VCaP (cell line): Measurements from ENCODE around the gene CNGA2.

Source experiments
- H3K27ac ChIP-seq: fragments of 450-650 bp; 2 replicates; pipeline ENCODE4 v1.5.1; 2017
- CTCF ChIP-seq: fragments of 450-650 bp; conservative IDR thresholded peaks from 2 replicates; pipeline ENCODE4 v1.5.1; 2017; ENCODE audit warnings: mild to moderate bottlenecking, moderate library complexity

The CNGA2 gene

GRCh38 chrX:151765026-151765425, 30.5 kb downstream of the CNGA2 start:
- TF ChIP-seq CTCF, result no peak
- no peak overlapping the region for H3K27ac ChIP-seq

- no peak for TF ChIP-seq CTCF
- H3K27ac ChIP-seq, result no peak overlapping the region
Measured at GRCh38 chrX:151771726-151772125, 37.2 kb downstream of the CNGA2 start.

- no peak for TF ChIP-seq CTCF
- no peak overlapping the region for H3K27ac ChIP-seq
Measured at GRCh38 chrX:151773434-151773833, 38.9 kb downstream of the CNGA2 start.

GRCh38 chrX:151774421-151774820, 39.9 kb downstream of the CNGA2 start:
- no peak overlapping the region for H3K27ac ChIP-seq

GRCh38 chrX:151776181-151776731, 41.7 kb downstream of the CNGA2 start:
- no peak for TF ChIP-seq CTCF
- H3K27ac ChIP-seq, result no peak overlapping the region

More at GRCh38 chrX:151774421-151774820, 39.9 kb downstream of the CNGA2 start:
- TF ChIP-seq CTCF, result no peak

GRCh38 chrX:151776936-151777335, 42.4 kb downstream of the CNGA2 start:
- TF ChIP-seq CTCF, result no peak
- H3K27ac ChIP-seq, result no peak overlapping the region

- TF ChIP-seq CTCF, result no peak
- no peak overlapping the region for H3K27ac ChIP-seq
Measured at GRCh38 chrX:151779258-151779657, 44.7 kb downstream of the CNGA2 start.
